HG03103 (cell line): ENCODE data around the gene ANKRD35.
A peak's percentile ranks its signal among the peaks of the same experiment; 100 is the strongest.
"Not testable (repeated sequence)": the region's sequence is repeated elsewhere in the genome, so short reads cannot be mapped to it uniquely, and the experiment has no call there.

Experiments used
- ATAC-seq: cut with Tn5 transposase; IDR thresholded peaks from one replicate; pipeline ENCODE4 v1.9.1; 2021; ENCODE audit warnings: low read depth; ENCODE audit not compliant: unreplicated experiment

Gene ANKRD35

DNA sequence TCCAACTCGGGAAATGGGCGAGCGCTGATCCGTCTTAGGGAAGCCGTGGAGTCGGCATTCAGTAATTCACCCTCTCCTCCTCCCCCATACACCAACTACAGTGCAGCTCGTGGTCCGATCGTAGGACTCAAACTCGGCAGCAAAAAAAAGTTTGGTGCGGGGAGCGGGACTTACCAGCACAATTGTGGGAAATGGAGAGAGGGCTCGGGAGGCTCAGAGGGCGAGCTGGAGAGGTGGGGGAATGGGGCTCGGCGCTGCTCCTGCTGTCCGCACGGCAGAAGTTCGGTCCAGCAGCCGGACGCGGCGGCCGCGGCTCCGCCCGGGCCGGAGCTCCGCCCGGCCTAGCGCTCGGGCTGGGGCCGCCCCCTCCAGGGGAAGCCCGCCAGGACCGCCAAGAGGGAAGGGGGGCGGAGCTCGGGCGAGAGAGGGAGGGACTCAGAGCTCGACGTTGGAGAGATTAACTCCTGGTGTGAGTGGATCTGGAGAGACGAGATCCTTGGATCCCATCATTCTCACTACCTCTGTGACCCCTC, 26.1 kb downstream of the ANKRD35 start:
- peak; percentile 61 for ATAC-seq

DNA sequence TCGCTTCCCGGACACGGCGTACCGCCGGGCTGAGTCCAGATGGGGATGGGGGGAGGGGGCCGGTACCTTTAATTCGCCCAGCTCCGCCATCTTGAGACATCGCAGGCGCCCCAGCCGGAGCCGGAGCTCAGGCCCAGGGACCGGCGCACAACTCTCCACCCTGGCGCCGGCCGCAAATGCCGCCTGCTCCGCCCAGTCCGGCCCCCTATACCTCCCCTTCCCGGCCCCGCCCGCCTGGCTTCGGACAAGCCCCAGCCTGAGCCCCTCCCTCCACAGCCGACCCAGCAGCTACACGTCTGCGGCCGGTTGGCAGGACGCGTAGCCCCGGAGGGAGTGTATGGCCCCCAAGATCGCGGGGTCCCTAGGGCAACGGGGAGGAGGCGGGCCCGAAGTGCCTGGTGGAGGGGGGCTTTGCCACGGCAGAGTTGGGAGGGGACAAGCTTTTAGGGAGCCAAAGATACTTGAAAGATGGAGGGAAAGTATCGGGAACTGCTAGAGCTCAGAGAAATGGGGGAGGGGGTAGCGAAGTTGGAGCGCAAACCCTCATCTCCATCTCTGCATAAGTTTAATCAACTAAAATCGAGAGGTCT, 26.7 kb downstream of the ANKRD35 start, which contains the start of gene PIAS3:
TSS of gene PIAS3 (minus strand) at position 181 of the 590 bp plus-strand sequence. CDS start at position 90, 91 bp downstream.
- ATAC-seq = peak; percentile 72

DNA sequence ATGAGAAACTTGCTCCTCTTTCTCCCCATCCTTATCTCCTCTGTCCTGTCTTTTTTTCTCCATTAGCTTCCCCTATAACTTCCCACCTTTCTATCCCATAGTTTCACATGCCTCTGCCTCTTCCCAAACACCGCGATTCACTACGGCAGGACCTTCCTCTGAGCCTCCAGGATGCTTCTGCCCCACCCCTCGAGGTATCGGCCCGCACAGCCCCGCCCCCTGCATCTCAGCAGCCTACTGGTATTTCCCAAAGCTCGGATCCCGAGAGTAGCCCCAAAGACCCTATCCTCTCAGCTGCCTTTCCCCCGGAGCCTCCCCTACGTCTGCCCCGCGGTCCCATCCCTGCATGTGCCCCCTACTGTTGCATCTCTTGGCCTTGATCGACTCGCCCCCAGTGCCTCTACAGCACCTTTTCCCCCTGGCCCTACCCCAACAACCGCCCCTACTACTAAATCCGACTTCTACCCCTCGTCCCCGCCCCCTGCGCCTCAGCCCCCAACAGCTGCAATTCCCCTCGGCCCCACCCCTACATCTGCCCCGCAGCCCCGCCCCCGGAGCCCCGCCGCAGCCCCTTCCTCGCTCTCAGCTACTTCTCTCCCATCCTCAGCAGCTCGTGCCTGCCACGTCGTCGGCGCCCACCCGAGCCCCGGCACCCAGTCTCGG, 27.3 kb downstream of the ANKRD35 start:
- ATAC-seq = peak; percentile 23

DNA sequence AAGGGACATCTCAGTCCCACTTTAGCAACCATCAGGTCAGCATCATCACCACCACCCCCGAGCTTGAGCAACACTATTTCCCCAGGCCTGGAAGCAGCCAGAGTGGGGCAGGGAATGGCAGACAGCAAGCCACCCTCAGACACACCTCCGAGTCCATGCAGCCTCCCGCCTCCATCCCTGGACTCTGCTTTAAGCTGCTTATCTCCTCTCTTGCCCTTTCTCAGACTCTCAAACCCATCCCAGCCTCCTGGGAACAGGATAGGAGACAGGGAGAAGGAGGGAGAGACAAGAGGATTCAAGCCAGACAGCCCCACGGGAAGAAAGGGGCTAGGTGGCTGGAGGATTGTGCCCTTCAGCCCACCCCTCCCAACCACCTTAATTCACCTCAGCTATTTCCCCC, 28.5 kb downstream of the ANKRD35 start:
- no peak for ATAC-seq

DNA sequence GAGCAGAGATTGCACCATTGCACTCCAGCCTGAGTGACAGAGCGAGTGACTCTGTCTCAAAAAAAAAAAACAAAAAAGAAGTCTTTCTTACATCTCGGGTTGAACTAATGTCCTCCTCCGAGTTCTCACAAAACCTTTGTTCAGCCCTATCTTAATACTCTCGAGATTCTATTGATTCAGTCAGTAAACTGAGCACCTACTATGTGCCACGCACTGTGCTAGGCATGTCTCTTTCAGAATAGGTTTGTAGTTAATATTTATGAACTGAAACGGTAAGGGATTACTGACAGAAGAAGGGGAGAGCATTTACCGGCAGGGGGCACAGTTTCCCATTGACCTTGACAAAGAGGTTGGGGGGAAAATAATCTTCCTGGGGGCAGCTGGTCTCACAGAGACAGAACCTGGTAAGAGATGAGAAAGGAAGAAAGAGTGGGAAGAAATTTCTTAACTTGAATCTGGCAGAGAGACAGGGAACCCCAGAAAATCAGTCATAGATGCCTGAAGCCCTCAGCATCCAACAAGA, 30.2 kb downstream of the ANKRD35 start:
- no peak for ATAC-seq

DNA sequence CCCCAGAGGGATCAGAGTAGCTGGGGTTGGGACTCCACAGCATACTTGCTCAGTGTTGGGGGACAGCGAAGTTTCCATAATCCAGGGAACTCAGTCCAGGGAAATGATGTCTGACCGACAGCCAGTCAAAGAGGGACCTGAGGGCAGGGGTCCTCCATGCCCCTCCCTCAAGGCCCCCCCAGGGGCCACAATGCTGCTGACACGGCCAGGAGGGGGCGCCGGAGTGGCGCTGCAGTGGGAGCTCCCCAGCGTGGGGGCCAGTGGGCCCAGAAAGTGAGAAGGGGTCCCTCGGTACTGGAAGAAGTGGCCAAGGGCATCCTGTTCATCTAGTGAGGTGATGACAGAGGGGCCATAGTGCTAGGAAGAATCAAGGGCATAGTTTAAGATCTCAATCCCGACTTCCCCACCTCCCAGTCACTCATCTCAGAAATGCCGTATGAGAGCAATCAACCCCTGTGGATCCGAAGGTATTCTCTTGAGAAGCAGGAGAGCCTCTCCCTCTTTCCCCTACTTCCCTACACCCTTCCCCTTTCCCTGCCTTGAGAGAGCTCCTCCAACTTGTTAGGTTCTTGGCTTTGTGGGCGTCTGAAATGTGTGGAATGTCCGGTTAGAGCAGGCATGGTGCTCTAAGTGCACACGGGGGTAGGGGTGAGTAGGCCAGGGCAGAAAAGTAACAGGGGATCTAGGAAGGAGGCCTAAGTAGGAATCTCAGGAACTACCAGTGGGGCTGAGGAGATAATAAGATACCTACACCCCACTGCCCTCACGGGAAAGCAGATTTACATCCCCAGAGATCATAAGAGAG, 36.1 kb downstream of the ANKRD35 start:
- ATAC-seq = no peak

DNA sequence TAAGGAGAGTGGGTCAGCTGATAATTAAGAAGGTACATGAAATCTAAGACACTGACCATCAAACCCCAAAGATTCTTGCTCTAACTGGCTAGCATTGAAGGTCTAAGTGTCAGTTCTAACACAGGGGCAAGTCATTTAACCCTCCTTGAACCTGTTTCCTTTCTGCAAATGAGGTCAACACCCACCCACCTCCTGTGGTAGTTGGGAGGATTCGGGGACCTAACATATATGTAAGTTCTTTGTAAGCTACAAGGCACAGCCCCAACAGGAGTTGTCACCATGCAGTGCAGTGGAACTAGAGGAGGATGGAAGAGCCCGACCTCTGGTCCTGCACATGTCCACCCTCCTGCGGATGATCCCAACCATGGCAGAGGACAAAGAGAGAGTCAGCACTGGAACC, 37.8 kb downstream of the ANKRD35 start:
- no peak for ATAC-seq

DNA sequence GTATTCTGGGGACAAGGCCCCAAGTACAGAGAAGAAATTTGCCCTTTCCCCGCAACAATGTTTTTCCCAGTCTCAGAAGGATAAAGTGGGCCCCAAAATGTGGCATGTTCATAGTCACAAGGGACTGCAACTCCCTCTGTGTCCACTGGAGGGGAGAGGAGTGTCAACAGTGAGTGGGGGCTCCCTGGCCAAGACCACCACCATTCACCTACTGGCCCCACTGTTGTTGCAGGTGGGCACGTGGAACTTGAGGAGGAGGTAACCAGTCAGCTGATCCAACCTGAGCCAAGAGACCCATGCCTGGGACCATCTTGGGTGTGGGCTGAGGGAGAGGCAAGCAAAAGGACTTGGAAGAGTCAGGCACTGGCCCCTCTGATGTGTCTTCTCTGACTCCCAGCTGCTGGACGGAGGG, 39.5 kb downstream of the ANKRD35 start:
- no peak for ATAC-seq

DNA sequence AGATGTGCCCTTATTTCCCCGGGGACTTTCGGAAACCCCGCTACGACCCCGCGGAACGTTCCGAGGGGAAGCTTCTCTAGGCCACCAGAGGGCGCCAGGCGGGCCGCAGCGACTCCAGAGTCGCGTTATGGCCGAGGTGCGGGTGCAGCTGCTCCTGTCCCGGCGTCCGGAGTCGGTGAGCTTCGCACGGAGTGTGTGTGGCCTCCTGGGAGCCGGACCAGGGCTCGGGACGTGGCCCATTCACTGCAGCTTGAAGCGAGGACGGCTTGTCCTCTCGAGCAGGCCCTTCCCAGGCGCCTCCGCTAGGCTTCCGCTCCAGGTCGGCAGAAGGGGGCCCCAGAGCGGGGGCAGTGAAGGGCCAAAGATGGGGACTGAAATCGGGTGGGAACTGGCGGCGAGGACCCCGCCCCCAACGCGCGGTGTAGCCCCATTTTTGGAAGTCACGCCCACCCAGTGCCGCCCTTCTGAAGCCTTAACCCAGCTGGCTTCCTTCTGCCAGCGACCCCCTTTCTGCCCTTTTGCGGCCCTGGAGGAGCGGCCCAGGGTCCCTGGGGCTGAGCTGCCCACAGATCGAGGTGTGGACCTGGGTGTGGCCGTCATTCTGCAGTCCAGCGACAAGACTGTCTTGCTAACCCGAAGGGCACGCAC, 40.0 kb downstream of the ANKRD35 start, which contains the start of gene NUDT17:
TSS of gene NUDT17 (plus strand) at position 117 of the 648 bp plus-strand sequence. CDS start at position 128, 11 bp downstream.
- ATAC-seq = peak; percentile 39

DNA sequence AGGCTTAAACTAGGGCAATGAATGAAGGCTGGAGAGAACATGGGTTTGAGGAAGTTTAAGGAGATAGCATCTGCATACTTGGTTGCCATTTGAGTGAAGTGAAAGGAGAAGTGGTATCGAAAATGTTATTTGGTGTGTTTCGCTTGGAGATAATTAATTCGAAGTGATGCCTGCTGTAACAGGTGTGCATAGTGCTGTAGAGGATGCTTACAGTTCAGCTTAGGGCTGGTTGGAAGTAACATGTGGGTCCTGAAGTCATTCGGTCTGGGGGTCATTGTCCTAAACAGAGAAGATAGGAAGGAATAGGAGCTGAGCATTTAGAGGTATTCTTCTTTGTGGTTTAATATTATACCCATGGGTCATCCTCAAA, 40.5 kb downstream of the ANKRD35 start:
- ATAC-seq = peak; percentile 74

DNA sequence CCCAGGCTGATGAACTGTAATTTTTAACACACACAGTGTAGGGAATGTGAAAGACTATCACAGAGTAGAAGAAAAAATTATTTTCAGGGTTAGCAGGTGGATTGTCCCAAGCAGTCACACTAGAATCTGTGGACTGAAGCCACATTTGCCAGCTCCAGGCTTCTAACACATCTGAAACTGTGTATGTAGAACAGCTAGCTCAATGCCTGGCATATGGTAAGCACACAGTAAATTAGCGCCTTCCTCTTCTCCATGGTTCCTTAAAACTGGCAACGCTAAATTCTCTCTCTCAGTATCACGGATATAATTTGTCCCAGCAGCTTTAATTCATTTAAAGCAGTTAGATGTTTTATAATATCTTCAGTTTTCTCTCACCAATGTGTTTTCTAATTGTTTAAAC, 42.6 kb downstream of the ANKRD35 start:
- no peak for ATAC-seq

DNA sequence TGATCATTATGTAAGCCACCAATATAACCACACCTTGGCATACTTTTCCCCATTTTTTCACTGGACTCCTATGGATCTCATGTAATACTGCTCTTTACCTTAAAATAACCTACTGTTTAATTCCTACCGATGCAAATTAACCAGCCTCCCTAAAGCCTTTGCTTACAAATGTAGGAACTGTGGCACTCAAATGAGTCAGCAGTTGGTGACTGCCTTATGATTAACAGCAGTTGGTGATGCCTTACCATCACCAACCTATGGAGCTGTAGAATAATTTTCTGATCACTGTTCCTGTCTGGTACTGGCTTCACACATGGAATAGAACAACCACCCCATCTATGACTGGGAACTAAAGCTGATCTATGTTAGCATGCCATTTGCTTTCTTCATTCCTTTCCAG, 48.0 kb downstream of the ANKRD35 start:
- no peak for ATAC-seq

DNA sequence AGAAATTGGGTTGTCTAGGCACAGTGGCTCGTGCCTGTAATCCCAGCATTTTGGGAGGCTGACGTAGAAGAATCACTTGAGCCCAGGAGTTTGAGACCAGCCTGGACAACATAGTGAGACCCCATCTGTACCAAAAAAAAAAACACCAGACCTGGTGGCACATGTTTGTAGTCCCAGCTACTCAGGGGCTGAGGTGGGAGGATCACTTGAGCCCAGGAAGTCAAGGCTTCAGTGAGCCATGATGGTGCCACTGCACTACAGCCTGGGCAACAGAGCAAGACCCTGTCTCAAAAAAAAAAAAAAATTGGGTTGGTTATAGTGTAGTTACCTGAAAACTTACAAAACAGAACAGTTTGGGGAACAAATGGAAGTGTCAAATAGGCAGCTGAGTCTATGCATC, 54.9 kb downstream of the ANKRD35 start:
- ATAC-seq = not testable (repeated sequence)

DNA sequence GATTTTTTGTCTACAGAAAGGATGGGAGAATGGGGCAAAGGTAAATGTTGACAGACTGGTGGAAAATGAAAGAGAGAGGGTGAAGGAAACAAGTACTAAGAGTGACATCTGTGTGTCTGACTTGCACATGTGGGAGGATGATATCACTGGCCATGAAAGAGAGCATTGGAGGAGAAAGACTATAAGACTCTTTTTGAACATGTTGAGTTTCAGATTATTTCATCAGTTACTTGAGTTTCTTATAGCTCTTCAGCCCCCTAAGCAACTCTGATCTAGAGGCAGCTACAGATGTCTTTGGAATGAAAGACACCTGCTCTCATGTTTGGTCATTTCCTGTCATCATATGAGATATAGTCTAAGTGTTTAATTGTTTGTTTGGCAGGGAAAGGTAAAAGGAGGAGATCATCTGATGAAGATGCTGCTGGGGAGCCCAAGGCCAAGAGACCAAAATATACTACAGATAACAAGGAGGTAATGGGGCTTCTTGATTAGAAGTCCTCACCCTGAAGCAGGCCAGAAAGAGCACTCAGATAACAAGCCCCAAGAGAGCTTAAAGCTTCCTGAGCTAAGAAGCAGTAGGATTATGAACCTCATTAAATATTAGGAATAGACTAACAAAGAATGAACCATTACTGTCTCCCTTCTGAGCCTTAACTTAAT, 57.2 kb downstream of the ANKRD35 start:
- ATAC-seq = no peak

DNA sequence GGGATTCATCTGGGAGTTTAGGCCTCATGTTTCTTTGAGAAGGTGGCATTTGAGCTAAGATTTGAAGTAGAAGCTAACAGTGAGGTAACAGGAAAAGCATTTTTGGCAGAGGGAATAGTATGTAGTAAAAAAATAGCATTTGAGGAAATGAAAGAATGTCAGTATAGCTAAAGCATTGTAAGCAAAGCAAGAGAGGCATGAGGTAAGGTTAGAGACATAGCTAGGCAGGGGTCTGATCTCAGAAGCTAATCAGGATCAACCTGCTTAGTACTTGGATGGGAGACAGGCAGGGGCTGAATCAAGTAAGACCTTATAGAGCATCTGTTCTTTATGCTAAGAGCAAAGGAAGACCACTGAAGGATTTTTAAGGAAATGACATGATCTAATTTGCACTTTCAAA, 57.7 kb downstream of the ANKRD35 start:
- no peak for ATAC-seq

DNA sequence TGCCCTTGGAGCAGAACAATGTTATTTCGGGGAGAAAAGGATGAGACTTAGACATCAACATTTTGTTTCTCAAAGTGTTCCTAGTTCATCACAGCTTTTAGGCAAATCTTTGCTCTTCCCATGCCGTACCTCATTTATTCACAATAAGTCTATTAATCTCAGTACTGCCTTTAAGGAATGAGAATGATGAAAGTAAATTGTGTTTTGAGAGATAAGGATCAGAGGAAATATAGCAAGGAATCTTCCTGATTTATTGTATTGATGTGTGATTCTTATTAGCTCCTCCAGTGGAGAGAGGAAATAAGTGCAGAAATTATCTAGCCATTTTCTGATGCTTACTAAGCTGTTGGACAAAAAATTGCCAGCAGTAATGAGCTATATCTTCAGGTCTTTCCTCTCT, 59.6 kb downstream of the ANKRD35 start:
- no peak for ATAC-seq

DNA sequence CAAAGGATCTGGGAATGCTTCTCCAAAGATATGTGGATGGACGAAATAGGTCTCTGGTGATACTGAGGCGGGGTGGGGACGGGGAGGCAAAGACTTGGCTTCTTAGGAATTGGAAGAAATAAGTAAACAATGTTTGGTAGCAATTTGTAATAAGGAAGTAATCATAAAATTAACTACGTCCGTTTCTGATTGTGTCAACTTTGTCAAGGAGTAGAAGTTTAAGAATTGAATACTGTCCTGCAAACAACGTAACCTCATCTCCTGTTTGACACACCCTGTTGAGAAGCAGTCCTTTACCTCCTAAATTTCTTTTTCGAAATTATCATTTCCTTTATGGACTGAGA, 61.2 kb downstream of the ANKRD35 start:
- ATAC-seq = no peak

DNA sequence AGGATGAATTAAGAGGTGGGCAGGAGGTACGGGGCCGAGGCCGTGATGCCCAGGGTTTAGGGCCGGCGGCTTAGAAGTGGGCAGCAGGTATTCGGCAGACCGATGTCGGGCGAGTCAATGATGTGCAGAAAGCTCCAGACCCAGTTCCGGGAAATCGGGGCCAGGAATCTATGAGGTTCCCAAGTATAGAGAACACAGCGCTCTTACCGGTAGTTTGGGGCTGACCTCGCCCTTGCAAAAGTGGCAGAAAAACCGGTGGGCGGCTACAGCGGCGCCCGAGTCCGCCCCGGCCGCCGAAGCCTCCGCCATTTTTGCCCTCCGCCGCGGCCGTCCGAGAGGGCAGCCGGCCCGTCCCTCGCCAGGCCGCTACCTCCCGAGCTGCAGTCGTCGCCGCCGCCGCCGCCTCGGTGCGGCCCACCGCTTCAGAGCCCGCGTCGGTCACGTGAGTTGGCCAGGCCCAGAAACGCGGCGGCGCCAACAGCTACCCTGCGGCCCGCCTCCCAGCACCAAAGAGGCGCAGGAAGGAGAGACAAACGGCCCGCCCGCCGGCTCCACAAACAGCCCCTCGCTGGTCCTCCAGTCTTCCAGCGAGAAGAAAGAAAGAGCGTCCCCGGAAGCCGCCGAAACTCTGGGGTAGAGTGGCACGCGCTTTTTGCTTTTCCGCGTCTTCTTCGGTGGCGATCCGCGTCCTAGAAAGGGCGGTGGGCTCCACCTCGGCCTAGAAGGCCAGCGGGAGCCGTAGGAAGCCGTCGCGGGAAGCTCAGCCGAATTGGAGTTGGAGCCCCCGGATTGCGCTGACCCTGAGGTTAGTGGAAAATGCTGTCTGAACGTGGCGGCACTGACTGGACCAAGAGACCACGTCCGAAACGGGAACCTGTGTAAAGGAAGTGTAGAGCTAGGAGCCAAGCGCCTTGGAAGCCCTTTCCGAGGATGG, 61.8 kb downstream of the ANKRD35 start, which contains the start of the genes POLR3C and RNF115:
TSS of gene POLR3C (plus strand) at position 636 of the 934 bp plus-strand sequence. CDS start 1,577 bp downstream, outside the sequence.
TSS of gene RNF115 (minus strand) at position 531 of the 934 bp plus-strand sequence. CDS start at position 309, 222 bp downstream.
- peak; percentile 77 for ATAC-seq
